ENCODE data around the gene RNF19B. TPM values are rescaled to one million over a fixed set of nuclear protein-coding genes. Genes with fewer than 3 reads are reported as not detected.
"Not testable (repeated sequence)": the region's sequence is repeated elsewhere in the genome, so short reads cannot be mapped to it uniquely, and the experiment has no call there.

The RNF19B gene
- total RNA-seq, 2 experiments from 2014 or later, result 31.6 to 47.4 TPM

DNA sequence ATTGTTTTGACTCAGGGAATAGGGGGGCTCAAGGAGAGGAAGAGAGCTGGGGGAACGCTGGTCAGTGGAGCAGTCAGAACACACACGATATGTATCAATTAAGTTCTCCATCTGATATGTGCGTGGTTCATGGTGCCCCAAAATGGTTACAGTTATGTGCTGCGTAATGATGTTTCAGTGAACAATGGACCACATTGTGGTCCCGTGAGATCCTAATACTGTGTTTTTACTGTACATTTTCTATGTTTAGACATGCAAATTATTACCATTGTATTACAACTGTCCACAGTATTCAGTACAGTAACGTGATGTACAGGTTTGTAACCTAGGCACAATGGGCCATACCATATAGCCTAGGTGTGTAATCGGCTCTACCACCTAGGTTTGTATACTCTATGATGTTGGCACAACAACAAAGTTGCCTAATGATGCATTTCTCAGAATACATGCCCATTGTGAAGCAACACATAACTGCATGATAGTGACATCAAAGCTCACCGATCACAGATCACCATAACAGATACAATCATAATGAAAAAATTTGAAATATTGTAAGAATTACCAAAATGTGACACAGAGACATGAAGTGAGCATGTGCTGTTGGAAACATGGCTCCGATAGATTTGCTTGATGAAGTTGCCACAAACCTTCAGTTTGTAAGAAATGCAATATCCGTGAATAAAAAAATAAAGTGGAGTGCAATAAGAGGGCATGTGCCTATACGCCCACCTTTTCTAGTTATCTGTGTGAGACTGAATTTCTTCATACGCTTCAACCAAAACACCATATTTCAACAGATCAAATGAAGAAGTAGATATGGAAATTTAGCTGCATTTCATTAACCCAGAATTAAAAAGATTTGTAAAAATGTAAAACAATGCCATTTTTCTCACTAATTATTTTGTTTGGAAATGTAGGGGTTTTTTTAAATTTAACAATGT, 48.6 kb downstream of the RNF19B start:
- DNase-seq (no peak), ATAC-seq (no peak)
- Mint-ChIP-seq H3K36me3 (no peaks in the 10 kb centered on the region), H3K4me3 (no peak overlapping the region), H3K27ac (no peak overlapping the region), H3K4me1 (peaks cover 19% of the 10 kb centered on the region), H3K27me3 (peaks cover 56% of the 10 kb centered on the region), H3K9me3 (ENCODE audit: low read depth) (no peaks in the 10 kb centered on the region)
- CTCF ChIA-PET, result interaction anchor here (2.8 kb wide), 1 partner anchor 18 kb away, joined by 8 read pairs; no protein-coding TSS in a partner anchor

DNA sequence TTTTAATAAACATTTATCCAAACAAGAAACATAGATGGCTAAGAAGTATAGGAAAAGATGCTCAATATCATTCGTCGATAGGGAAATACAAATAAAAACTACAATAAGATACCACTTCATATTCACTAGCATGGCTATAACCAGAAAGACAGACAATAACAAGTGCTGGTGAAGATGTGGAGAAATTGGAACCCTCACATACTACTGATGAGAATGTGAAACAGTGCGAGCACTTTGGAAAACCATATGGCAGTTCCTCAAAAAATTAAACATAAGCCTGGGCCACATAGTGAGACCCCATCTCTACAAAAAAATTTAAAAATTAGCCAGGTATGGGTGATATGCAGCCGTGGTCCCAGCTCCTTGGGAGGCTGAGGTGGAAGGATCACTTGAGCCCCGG, 54.3 kb downstream of the RNF19B start:
- Mint-ChIP-seq H3K27ac (no peak overlapping the region), H3K4me1 (no peaks in the 10 kb centered on the region), H3K9me3 (ENCODE audit: low read depth) (no peaks in the 10 kb centered on the region), H3K4me3 (no peak overlapping the region), H3K36me3 (no peaks in the 10 kb centered on the region), H3K27me3 (peaks cover 25% of the 10 kb centered on the region)
- CTCF ChIA-PET, result interaction anchor here (0.8 to 3.1 kb wide), 3 partner anchors 17 to 34 kb away, joined by 3 to 12 read pairs (median 3); no protein-coding TSS in a partner anchor
- no peak for DNase-seq
- no peak for ATAC-seq

DNA sequence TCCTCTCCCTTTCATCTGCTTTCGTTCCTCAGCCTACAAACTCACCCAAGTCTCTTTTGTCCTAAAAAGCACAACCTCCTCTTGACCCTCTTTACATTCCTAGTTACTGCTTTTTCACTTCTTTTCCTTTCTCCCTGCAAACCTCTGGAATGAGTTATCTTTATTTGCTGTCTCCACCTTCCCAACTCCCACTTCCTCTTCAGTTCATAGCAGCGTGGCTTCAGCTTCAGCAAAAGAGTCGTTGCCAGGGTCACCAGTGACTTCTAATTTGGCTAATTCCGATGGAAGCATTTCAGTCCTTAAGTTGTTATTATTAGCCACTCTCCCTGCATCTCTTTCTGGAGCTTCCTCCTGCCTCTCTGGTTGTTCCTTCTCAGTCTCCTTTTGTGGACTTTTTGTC, 57.2 kb downstream of the RNF19B start:
- no peak for ATAC-seq
- Mint-ChIP-seq H3K27ac (no peak overlapping the region), H3K4me1 (no peaks in the 10 kb centered on the region), H3K27me3 (peaks cover 34% of the 10 kb centered on the region), H3K9me3 (ENCODE audit: low read depth) (no peaks in the 10 kb centered on the region), H3K36me3 (no peaks in the 10 kb centered on the region), H3K4me3 (no peak overlapping the region)
- DNase-seq, result no peak
- CTCF ChIA-PET, result interaction anchor here (3.1 kb wide), 1 partner anchor 14 kb away, joined by 12 read pairs; no protein-coding TSS in a partner anchor

DNA sequence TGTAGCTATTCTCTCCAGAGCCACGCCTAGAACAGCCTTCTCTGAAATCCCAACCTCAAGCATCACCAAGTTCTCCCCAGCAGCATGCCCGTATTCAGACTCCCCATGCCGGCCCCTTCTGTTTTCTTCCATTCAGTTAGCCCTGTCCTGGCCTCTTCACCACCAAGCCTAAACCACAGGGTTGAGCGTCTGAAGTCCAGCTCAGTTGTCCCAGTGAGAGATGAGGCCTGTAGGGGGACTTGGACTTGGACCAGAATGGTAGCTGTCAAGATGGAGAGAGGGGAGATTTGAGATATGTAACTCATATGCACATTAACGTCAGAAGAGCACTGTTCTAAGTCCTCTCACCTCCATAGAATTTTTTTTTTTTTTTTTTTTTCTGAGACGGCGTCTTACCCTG, 58.0 kb downstream of the RNF19B start:
- H3K9me3 Mint-ChIP-seq (ENCODE audit: low read depth), result no peaks in the 10 kb centered on the region
- DNase-seq (no peak), ATAC-seq (no peak)
- peaks cover 3% of the 10 kb centered on the region for H3K4me1 Mint-ChIP-seq
- CTCF ChIA-PET, result no interaction called here
- H3K27me3 Mint-ChIP-seq, result peaks cover 41% of the 10 kb centered on the region
- H3K4me3 Mint-ChIP-seq, result no peak overlapping the region
- no peaks in the 10 kb centered on the region for H3K36me3 Mint-ChIP-seq
- H3K27ac Mint-ChIP-seq, result no peak overlapping the region

DNA sequence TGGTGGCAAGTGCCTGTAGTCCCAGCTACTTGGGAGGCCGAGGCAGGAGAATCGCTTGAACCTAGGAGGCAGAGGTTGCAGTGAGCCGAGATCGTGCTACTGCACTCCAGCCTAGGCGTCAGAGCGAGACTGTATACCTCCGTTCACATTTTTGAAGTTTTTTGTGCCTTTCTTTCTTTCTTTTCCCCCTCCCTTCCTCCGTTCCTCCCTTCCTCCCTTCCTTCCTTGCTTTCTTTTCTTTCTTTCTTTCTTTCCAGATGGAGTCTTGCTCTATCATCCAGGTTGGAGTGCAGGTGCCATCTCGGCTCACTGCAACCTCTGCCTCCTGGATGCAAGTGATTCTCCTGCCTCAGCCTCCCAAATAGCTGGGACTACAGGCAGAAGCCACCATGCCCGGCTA, 59.0 kb downstream of the RNF19B start:
- CTCF ChIA-PET, H3K4me1 Mint-ChIP-seq: not testable (repeated sequence)
- peaks cover 48% of the 10 kb centered on the region for H3K27me3 Mint-ChIP-seq

DNA sequence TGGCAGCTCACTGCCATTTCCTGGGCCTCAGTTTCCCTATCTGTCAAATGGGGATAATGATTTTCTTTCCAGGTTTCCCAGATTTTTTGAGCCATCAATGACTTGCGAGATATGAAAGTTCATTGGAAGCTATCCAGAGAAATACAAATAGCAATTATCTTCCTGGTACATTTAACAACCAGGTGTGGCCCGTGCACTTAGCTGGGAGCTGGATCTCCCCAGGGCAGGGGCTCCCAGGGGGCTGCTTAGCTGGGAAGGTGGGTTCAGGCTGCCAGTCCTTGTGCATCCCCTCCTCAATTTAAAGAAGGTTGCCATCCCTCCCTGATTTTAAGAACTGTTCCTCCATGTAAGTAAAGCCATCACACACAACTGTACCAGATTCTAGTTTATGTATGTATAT, 59.8 kb downstream of the RNF19B start:
- CTCF ChIA-PET, result interaction anchor here (0.9 to 1.8 kb wide), 2 partner anchors 12 to 132 kb away, joined by 3 to 11 read pairs; no protein-coding TSS in a partner anchor
- no peak for DNase-seq
- Mint-ChIP-seq H3K27me3 (peaks cover 55% of the 10 kb centered on the region), H3K4me1 (peaks cover 8% of the 10 kb centered on the region), H3K4me3 (no peak overlapping the region), H3K36me3 (no peaks in the 10 kb centered on the region), H3K27ac (no peak overlapping the region), H3K9me3 (ENCODE audit: low read depth) (no peaks in the 10 kb centered on the region)
- no peak for ATAC-seq

More for the DNA sequence above, 59.0 kb downstream of the RNF19B start:
- H3K9me3 Mint-ChIP-seq (ENCODE audit: low read depth); H3K27ac Mint-ChIP-seq; ATAC-seq; H3K4me3 Mint-ChIP-seq; H3K36me3 Mint-ChIP-seq; DNase-seq: not testable (repeated sequence)

GRCh38 chr1:32903991-32904785, 60.4 kb downstream of the RNF19B start:
- ATAC-seq (no peak), DNase-seq (no peak)
- H3K36me3 Mint-ChIP-seq, result no peaks in the 10 kb centered on the region
- H3K4me3 Mint-ChIP-seq, result no peak overlapping the region
- H3K9me3 Mint-ChIP-seq (ENCODE audit: low read depth), result no peaks in the 10 kb centered on the region
- no peak overlapping the region for H3K27ac Mint-ChIP-seq
- peaks cover 8% of the 10 kb centered on the region for H3K4me1 Mint-ChIP-seq
- H3K27me3 Mint-ChIP-seq, result peaks cover 57% of the 10 kb centered on the region
- CTCF ChIA-PET, result interaction anchor here (0.9 to 1.8 kb wide), 2 partner anchors 11 to 131 kb away, joined by 3 to 11 read pairs; no protein-coding TSS in a partner anchor

GRCh38 chr1:32902535-32902920, 62.1 kb downstream of the RNF19B start:
- ATAC-seq (no peak), DNase-seq (no peak)
- H3K4me1 Mint-ChIP-seq, result peaks cover 8% of the 10 kb centered on the region
- H3K4me3 Mint-ChIP-seq, result no peak overlapping the region
- H3K27ac Mint-ChIP-seq, result no peak overlapping the region
- CTCF ChIA-PET, result interaction anchor here (0.6 kb wide), 1 partner anchor 176 kb away, joined by 3 read pairs; no protein-coding TSS in a partner anchor
- peaks cover 57% of the 10 kb centered on the region for H3K27me3 Mint-ChIP-seq
- H3K36me3 Mint-ChIP-seq, result no peaks in the 10 kb centered on the region
- H3K9me3 Mint-ChIP-seq (ENCODE audit: low read depth), result no peaks in the 10 kb centered on the region

DNA sequence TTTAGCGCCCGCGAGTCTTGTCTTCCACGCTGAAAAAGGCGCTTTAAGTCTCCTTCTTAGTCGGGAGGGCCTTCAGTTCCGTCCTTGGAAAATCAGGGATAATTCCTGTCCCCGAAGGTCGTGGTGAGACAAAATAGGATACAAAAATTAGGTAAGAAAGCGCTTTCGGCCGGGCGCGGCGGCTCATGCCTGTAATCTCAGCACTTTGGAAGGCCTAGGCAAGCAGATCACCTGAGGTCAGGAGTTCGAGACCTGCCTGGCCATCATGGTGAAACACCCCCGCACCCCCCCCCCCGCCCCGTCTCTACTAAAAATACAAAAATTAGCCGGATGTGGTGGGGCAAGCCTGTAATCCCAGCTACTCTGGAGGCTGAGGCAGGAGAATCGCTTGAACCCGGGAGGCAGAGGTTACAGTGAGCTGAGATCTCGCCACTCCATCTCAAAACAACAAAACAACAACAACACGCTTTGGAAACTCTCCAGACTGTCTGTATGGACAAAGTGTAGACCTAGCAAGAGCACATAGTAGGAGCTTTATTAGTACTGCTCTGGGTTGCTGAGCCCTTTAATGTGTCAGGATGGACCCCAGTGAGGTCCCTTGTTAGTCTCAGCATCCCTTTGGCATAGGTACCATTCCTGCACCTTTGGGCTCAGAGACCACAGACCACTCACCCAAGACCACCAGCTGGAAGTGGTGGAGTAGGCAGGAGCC, 62.6 kb downstream of the RNF19B start:
- CTCF ChIA-PET, result interaction anchor here (0.6 kb wide), 1 partner anchor 176 kb away, joined by 3 read pairs; no protein-coding TSS in a partner anchor
- no peaks in the 10 kb centered on the region for H3K9me3 Mint-ChIP-seq (ENCODE audit: low read depth)
- no peaks in the 10 kb centered on the region for H3K36me3 Mint-ChIP-seq
- peaks cover 62% of the 10 kb centered on the region for H3K27me3 Mint-ChIP-seq
- DNase-seq, result no peak
- ATAC-seq, result no peak
- H3K27ac Mint-ChIP-seq, result no peak overlapping the region
- peak overlapping the region; percentile 39 for H3K4me3 Mint-ChIP-seq
- H3K4me1 Mint-ChIP-seq, result peaks cover 8% of the 10 kb centered on the region

GRCh38 chr1:32900956-32901822, 63.4 kb downstream of the RNF19B start, which contains the start of gene TMEM54:
TMEM54 (minus strand) TSS chr1:32901389; CDS start chr1:32901238, 151 bp downstream.
- H3K36me3 Mint-ChIP-seq, result no peaks in the 10 kb centered on the region
- H3K27me3 Mint-ChIP-seq, result peaks cover 68% of the 10 kb centered on the region
- no peaks in the 10 kb centered on the region for H3K9me3 Mint-ChIP-seq (ENCODE audit: low read depth)
- H3K27ac Mint-ChIP-seq, result no peak within 1 kb of the TSS
- peak within 1 kb of the TSS; percentile 39 for H3K4me3 Mint-ChIP-seq
- DNase-seq (no peak), ATAC-seq (peak; percentile 64)
- CTCF ChIA-PET, result no interaction called here
- H3K4me1 Mint-ChIP-seq, result peaks cover 8% of the 10 kb centered on the region

DNA sequence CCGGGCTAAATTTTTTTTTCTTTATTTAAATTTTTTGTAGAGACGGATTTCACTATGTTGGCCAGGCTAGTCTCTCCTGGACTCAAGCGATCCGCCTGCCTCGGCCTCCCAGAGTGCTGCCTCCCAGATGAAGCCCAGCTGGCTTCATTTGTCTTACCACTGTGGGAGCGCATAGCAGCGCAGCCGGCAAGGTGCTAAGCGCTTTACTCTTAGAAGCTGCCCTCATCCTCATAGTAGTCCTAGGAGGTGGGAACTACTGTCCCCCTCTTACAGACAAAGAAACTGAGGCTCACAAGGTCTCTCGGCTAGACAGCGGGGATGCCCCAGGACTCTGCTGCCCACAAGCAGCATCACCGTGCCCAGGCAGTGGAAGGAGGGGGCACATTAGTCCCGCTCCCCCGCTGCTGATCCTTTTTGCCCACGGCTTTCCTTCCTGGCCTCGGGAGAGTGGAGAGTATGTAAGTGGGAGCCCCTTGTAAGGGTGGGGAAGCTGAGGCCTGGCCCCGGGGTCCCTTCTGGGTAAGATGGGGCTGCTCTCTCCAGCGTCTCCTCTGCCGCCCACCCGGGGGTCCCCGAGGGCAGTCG, 64.1 kb downstream of the RNF19B start:
- CTCF ChIA-PET, result no interaction called here
- no peak overlapping the region for H3K27ac Mint-ChIP-seq
- DNase-seq (no peak), ATAC-seq (no peak)
- peak overlapping the region; percentile 12 for H3K4me3 Mint-ChIP-seq
- H3K36me3 Mint-ChIP-seq, result no peaks in the 10 kb centered on the region
- H3K27me3 Mint-ChIP-seq, result peaks cover 70% of the 10 kb centered on the region
- peaks cover 8% of the 10 kb centered on the region for H3K4me1 Mint-ChIP-seq
- no peaks in the 10 kb centered on the region for H3K9me3 Mint-ChIP-seq (ENCODE audit: low read depth)

Measured in activated CD8-positive, alpha-beta memory T cell treated with anti-CD3 and anti-CD28 coated beads, Interleukin-2, amount 10 ng/mL, durations not matched to agents 7 days and 5 days (primary cell).